H1 (cell line): ENCODE results near the gene EML4. TPM values are rescaled to one million over a fixed set of nuclear protein-coding genes. Genes with fewer than 3 reads are reported as not detected.

Source experiments
- CTCF ChIA-PET: fragments of 300-600 bp; sonication (Branson Sonifier 250); formaldehyde crosslinking; loops from one replicate; lab custom pipeline; 2021; ENCODE audit not compliant: partially characterized antibody; lab: Charles Lee
- POLR2A ChIA-PET: fragments of 300-600 bp; sonication (Branson Sonifier 250); formaldehyde crosslinking; loops from one replicate; lab custom pipeline; 2021; ENCODE audit warnings: inconsistent platforms; ENCODE audit not compliant: partially characterized antibody; lab: Charles Lee
- DNase-seq, 2 experiments: peaks; one replicate each; pipeline versions ENCODE4 v3.0.0 to v3.0.0-alpha.2; 2010 to 2022; ENCODE audit warnings: low spot score in 2 of 2, low read depth in 1 of 2, mixed read lengths in 1 of 2
- FAIRE-seq: peaks from 2 replicates; lab custom pipeline; 2011; peaks lifted over from hg19 to GRCh38; lab: Jason Lieb, UNC
- H2AFZ ChIP-seq: 2 replicates; pipeline ENCODE4 v1.8.1; 2012; ENCODE audit warnings: low read length, inconsistent platforms
- H2AK5ac ChIP-seq: 2 replicates; pipeline ENCODE4 v1.6.1; 2013; ENCODE audit warnings: low read depth, low read length
- H2BK120ac ChIP-seq: replicated peaks from 2 replicates; pipeline ENCODE3; 2013; ENCODE audit warnings: low read depth, low read length, inconsistent platforms
- H2BK12ac ChIP-seq: 2 replicates; pipeline ENCODE4 v1.6.1; 2013; ENCODE audit warnings: low read depth, low read length
- H2BK15ac ChIP-seq: 2 replicates; pipeline ENCODE4 v1.6.1; 2013; ENCODE audit warnings: low read length
- H2BK20ac ChIP-seq: 2 replicates; pipeline ENCODE4 v1.6.1; 2013; ENCODE audit warnings: low read length
- H2BK5ac ChIP-seq: 2 replicates; pipeline ENCODE4 v1.6.1; 2013; ENCODE audit warnings: low read depth, low read length
- H3K14ac ChIP-seq: 2 replicates; pipeline ENCODE4 v1.6.1; 2013; ENCODE audit warnings: inconsistent platforms; ENCODE audit not compliant: insufficient read length
- H3K18ac ChIP-seq: 2 replicates; pipeline ENCODE4 v1.6.1; 2013; ENCODE audit warnings: low read length; ENCODE audit errors: extremely low read depth
- H3K23ac ChIP-seq: 2 replicates; pipeline ENCODE4 v1.6.1; 2013; ENCODE audit warnings: inconsistent platforms; ENCODE audit not compliant: insufficient read length
- H3K23me2 ChIP-seq: 2 replicates; pipeline ENCODE4 v1.6.1; 2013; ENCODE audit warnings: low read depth, low read length
- H3K27ac ChIP-seq: 2 replicates; pipeline ENCODE4 v1.6.1; 2011; ENCODE audit warnings: low read depth, low read length, inconsistent platforms
- H3K27me3 ChIP-seq, 4 experiments: replicated peaks in 1 of 4; 1 replicate in 1 of 4; 2 replicates in 3 of 4; pipeline versions ENCODE4 v1.6.1 to v1.8.1; 2011 to 2013; ENCODE audit warnings: low read length in 3 of 4, mild to moderate bottlenecking in 3 of 4, inconsistent platforms in 2 of 4, mixed read lengths in 2 of 4, moderate library complexity in 1 of 4; ENCODE audit not compliant: control insufficient read depth in 3 of 4, insufficient read depth in 3 of 4; ENCODE audit errors: extremely low read depth in 1 of 4
- H3K36me3 ChIP-seq, 4 experiments: 2 replicates each; pipeline versions ENCODE4 v1.6.1 to v1.8.1; 2011 to 2013; ENCODE audit warnings: mild to moderate bottlenecking in 4 of 4, low read length in 3 of 4, moderate library complexity in 2 of 4, control low read depth in 1 of 4, inconsistent platforms in 1 of 4; ENCODE audit not compliant: insufficient read depth in 4 of 4, control insufficient read depth in 2 of 4
- H3K4ac ChIP-seq: replicated peaks from 2 replicates; pipeline ENCODE3; 2013; ENCODE audit warnings: low read length, low read depth, mixed read lengths, inconsistent platforms; ENCODE audit not compliant: insufficient read length
- H3K4me1 ChIP-seq, 4 experiments: replicated peaks in 1 of 4; 1 replicate in 1 of 4; 2 replicates in 3 of 4; pipeline versions ENCODE4 v1.6.1 to v1.8.1; 2011 to 2013; ENCODE audit warnings: low read length in 3 of 4, inconsistent platforms in 2 of 4, mixed read lengths in 1 of 4; ENCODE audit not compliant: insufficient read depth in 4 of 4, control insufficient read depth in 3 of 4
- H3K4me2 ChIP-seq, 2 experiments: 2 replicates each; pipeline versions ENCODE4 v1.6.1 to v1.8.1; 2011 to 2013; ENCODE audit warnings: low read depth in 2 of 2, low read length in 2 of 2, control low read depth in 1 of 2, inconsistent platforms in 1 of 2, mild to moderate bottlenecking in 1 of 2; ENCODE audit not compliant: insufficient read depth in 1 of 2
- H3K4me3 ChIP-seq, 4 experiments: fragments of 200-600, 300-600 bp in 1 of 4; sonication (generic), shearing (Covaris generic), sonication (Bioruptor Twin) in 1 of 4; 2 replicates each; pipeline versions ENCODE4 v1.5.1 to v1.8.1; 2011 to 2016; ENCODE audit warnings: low read length in 4 of 4, low read depth in 3 of 4, control low read depth in 2 of 4, inconsistent platforms in 2 of 4, mild to moderate bottlenecking in 2 of 4, mixed read lengths in 1 of 4, moderate library complexity in 1 of 4; ENCODE audit not compliant: insufficient read depth in 2 of 4; ENCODE audit errors: extremely low read depth in 1 of 4
- H3K56ac ChIP-seq: replicated peaks from 2 replicates; pipeline ENCODE3; 2013; ENCODE audit warnings: low read depth, mild to moderate bottlenecking, mixed read lengths, low read length, inconsistent platforms; ENCODE audit not compliant: insufficient read length
- H3K79me1 ChIP-seq: 2 replicates; pipeline ENCODE4 v1.6.1; 2013; ENCODE audit warnings: low read depth, low read length, control low read depth
- H3K79me2 ChIP-seq, 2 experiments: 2 replicates each; pipeline versions ENCODE4 v1.6.1 to v1.8.1; 2012 to 2013; ENCODE audit warnings: low read length in 2 of 2, mild to moderate bottlenecking in 2 of 2, inconsistent platforms in 1 of 2; ENCODE audit not compliant: insufficient read depth in 2 of 2, control insufficient read depth in 1 of 2
- H3K9ac ChIP-seq, 4 experiments: replicated peaks in 1 of 4; 1 replicate in 1 of 4; 2 replicates in 3 of 4; pipeline versions ENCODE4 v1.6.1 to v1.8.1; 2011 to 2013; ENCODE audit warnings: low read depth in 3 of 4, low read length in 3 of 4, control low read depth in 2 of 4, mild to moderate bottlenecking in 2 of 4, moderate library complexity in 2 of 4, inconsistent platforms in 1 of 4; ENCODE audit errors: extremely low read depth in 1 of 4
- H3K9me3 ChIP-seq, 2 experiments: 2 replicates each; pipeline versions ENCODE4 v1.6.1 to v1.8.1; 2012 to 2013; ENCODE audit warnings: mild to moderate bottlenecking in 2 of 2, moderate library complexity in 2 of 2, control low read depth in 1 of 2, inconsistent platforms in 1 of 2, low read depth in 1 of 2, low read length in 1 of 2, mixed read lengths in 1 of 2; ENCODE audit not compliant: insufficient read depth in 2 of 2
- H4K20me1 ChIP-seq, 2 experiments: replicated peaks in 1 of 2; 2 replicates each; pipeline versions ENCODE3 to v1.8.1; 2011 to 2013; ENCODE audit warnings: inconsistent platforms in 2 of 2, low read length in 2 of 2, mild to moderate bottlenecking in 1 of 2; ENCODE audit not compliant: insufficient read depth in 2 of 2, control insufficient read depth in 1 of 2
- H4K5ac ChIP-seq: 2 replicates; pipeline ENCODE4 v1.6.1; 2013; ENCODE audit warnings: low read length, low read depth, mixed read lengths, inconsistent platforms; ENCODE audit not compliant: insufficient read length
- H4K8ac ChIP-seq: 2 replicates; pipeline ENCODE4 v1.8.0; 2013; ENCODE audit warnings: mild to moderate bottlenecking, moderate library complexity, low read length, inconsistent platforms; ENCODE audit not compliant: insufficient read depth; ENCODE audit errors: extremely low read depth
- H4K91ac ChIP-seq: replicated peaks from 2 replicates; pipeline ENCODE3; 2013; ENCODE audit warnings: low read length, mixed read lengths, inconsistent platforms; ENCODE audit not compliant: insufficient read length
- BCL11A ChIP-seq, 2 experiments: IDR thresholded peaks; one replicate each; pipeline ENCODE4 v1.6.1; 2011; ENCODE audit warnings: low read depth in 2 of 2, low read length in 2 of 2, mild to moderate bottlenecking in 2 of 2
- CBX8 ChIP-seq: fragments of 300-800, 300-1000 bp; sonication (generic); IDR thresholded peaks from 2 replicates; pipeline ENCODE4 v1.7.1; 2016; ENCODE audit warnings: low read depth, low read length, borderline replicate concordance
- GABPA ChIP-seq: IDR thresholded peaks from 2 replicates; pipeline ENCODE4 v1.6.1; 2011; ENCODE audit warnings: mild to moderate bottlenecking, low read length, moderate library complexity, borderline replicate concordance; ENCODE audit not compliant: insufficient read depth
- NANOG ChIP-seq: IDR thresholded peaks from 2 replicates; pipeline ENCODE4 v1.6.1; 2011; ENCODE audit warnings: low read length, low read depth, mild to moderate bottlenecking, inconsistent platforms; ENCODE audit not compliant: insufficient read depth, poor library complexity, severe bottlenecking
- NRF1 ChIP-seq: IDR thresholded peaks from 2 replicates; pipeline ENCODE4 v1.6.1; 2011; ENCODE audit warnings: mild to moderate bottlenecking, low read depth, low read length, improper control_type of control experiment
- RFX5 ChIP-seq: IDR thresholded peaks from 2 replicates; pipeline ENCODE4 v1.6.1; 2011; ENCODE audit warnings: low read depth, low read length, improper control_type of control experiment, borderline replicate concordance
- SAP30 ChIP-seq: fragments of 300-600 bp; sonication (generic); IDR thresholded peaks from 2 replicates; pipeline ENCODE4 v1.7.1; 2012; ENCODE audit warnings: low read length, moderate library complexity, mild to moderate bottlenecking, inconsistent platforms; ENCODE audit not compliant: insufficient read depth, insufficient replicate concordance
- SIN3A ChIP-seq, 2 experiments: IDR thresholded peaks in 1 of 2; conservative IDR thresholded peaks in 1 of 2; 2 replicates each; pipeline ENCODE4 v1.6.1; 2011 to 2012; ENCODE audit warnings: low read length in 2 of 2, improper control_type of control experiment in 1 of 2, low read depth in 1 of 2, mild to moderate bottlenecking in 1 of 2
- SP1 ChIP-seq: IDR thresholded peaks from 2 replicates; pipeline ENCODE4 v1.6.1; 2011; ENCODE audit warnings: low read depth, low read length
- YY1 ChIP-seq: IDR thresholded peaks from 2 replicates; pipeline ENCODE4 v1.6.1; 2011; ENCODE audit warnings: low read depth, mild to moderate bottlenecking, low read length
- ZNF274 ChIP-seq: IDR thresholded peaks from 2 replicates; pipeline ENCODE4 v1.7.0; 2012; ENCODE audit warnings: low read length, borderline replicate concordance; ENCODE audit errors: extremely low read depth
- WGBS, 2 experiments: shearing (Covaris generic) in 1 of 2; methylation state at CpG; one replicate each; pipeline versions ENCODE4 v1.1.6 to v1.1.7; 2013 to 2015; ENCODE audit warnings: low lambda C conversion rate in 2 of 2, mixed read lengths in 2 of 2, inconsistent platforms in 1 of 2, low coverage in 1 of 2, missing lambda C conversion rate in 1 of 2; ENCODE audit not compliant: insufficient replicate concordance in 2 of 2, insufficient coverage in 1 of 2, insufficient read length in 1 of 2; ENCODE audit errors: extremely low coverage in 1 of 2, missing lambda C conversion rate in 1 of 2; 5-methylcytosine and 5-hydroxymethylcytosine counted together
- polyA plus RNA-seq, 7 experiments: library from polyadenylated mRNA; depleted of rRNA in 3 of 7; stranded (reverse) in 5 of 7; unstranded in 2 of 7; fragments of >200 nt in 5 of 7; fragments of 200-250 nt in 2 of 7; gene quantifications; 1 replicate in 5 of 7; 2 replicates in 1 of 7; 4 replicates in 1 of 7; pipeline versions ENCODE4 v1.2.1 to v1.2.3, GENCODE V29; 2011 to 2013; ENCODE audit warnings: missing spikeins in 2 of 7, mixed read lengths in 2 of 7
- total RNA-seq: library from RNA; stranded (reverse); fragmentation: NEBNext Ultra II Directional; extraction: Animal tissue kit (Norgen Biotek cat#: 25700); gene quantifications from 2 replicates; pipeline ENCODE4 v1.2.1, GENCODE V29; 2021

Gene EML4
- total and polyA plus RNA-seq, 2 of the 8 experiments (the other 6 are each of a cell fraction or from before 2014, with no cell fraction given), result 50.1 to 104 TPM

DNA sequence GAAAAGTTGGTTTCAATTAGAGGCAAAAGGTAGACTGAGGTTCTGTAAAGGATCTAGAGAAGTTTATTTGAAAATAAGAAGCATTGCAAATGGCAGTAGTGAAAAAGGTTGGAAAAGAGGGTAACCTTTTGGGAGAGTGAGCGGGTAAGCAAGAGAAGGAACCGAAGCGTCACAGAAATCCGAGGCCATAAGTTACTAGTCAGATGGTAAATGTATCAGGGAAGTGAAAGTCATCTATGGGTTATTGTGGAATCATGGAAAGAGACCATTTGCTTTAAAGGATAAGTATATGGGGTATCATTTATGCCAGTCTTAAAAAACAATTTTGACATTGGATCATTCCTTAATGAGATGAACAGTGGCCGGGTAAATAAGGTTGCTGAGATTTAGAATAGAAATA lies 30.5 kb downstream of the EML4 start:
- Histone ChIP-seq H3K36me3 (no peaks in the 10 kb centered on the region), H2AFZ (no peak overlapping the region), H3K4me1 (peaks cover 0 to 7% (median 2%) of the 10 kb centered on the region in 4 experiments; a peak in 2 of 7 replicates), H4K20me1 (peaks cover 2 to 6% of the 10 kb centered on the region in 2 experiments), H3K56ac (no peak overlapping the region), H3K9ac (no peak overlapping the region), H4K8ac (no peak overlapping the region), H3K9me3 (no peaks in the 10 kb centered on the region), H3K4ac (no peak overlapping the region), H3K27ac (no peak overlapping the region), H3K18ac (no peak overlapping the region), H3K79me2 (peaks cover 8 to 89% of the 10 kb centered on the region in 2 experiments), H3K4me2 (no peak overlapping the region), H3K14ac (no peak overlapping the region), H2BK20ac (no peak overlapping the region), H2AK5ac (no peak overlapping the region), H3K79me1 (no peaks in the 10 kb centered on the region; the same call in 1 of the 2 replicates), H2BK5ac (no peak overlapping the region), H2BK15ac (no peak overlapping the region), H3K23me2 (no peaks in the 10 kb centered on the region), H3K23ac (no peak overlapping the region), H3K4me3 (no peak overlapping the region), H4K5ac (no peak overlapping the region), H2BK12ac (no peak overlapping the region), H3K27me3 (no peaks in the 10 kb centered on the region), H4K91ac (no peak overlapping the region), H2BK120ac (no peak overlapping the region)
- TF ChIP-seq CBX8 (no peak), GABPA (no peak), SAP30 (no peak), NRF1 (no peak), ZNF274 (no peak), SP1 (no peak), RFX5 (no peak), SIN3A (conservative IDR thresholded peaks at IDR 0.05 in 1 of 2, IDR thresholded peaks at IDR 0.05 in 1 of 2; ENCODE audit: low read depth in 1 of 2, low read length in 2 of 2) (no peak), YY1 (no peak), NANOG (no peak), BCL11A (IDR thresholded peaks at IDR 0.05; ENCODE audit: low read depth in 2 of 2, low read length in 2 of 2) (no peak)
- POLR2A ChIA-PET, result no interaction called here
- FAIRE-seq, result no peak
- WGBS, 2 experiments, result 92% methylated on average over 5 of the region's 5 CpGs; no CpG with 5 or more reads in 1 of the 2 experiments
- CTCF ChIA-PET, result interaction anchor here (0.9 to 1.8 kb wide), 6 partner anchors 10 to 107 kb away, joined by 3 to 10 read pairs (median 3); no protein-coding TSS in a partner anchor
- no peak for DNase-seq
